Measurements from ENCODE around the gene ZNF593.

The ZNF593 gene

DNA sequence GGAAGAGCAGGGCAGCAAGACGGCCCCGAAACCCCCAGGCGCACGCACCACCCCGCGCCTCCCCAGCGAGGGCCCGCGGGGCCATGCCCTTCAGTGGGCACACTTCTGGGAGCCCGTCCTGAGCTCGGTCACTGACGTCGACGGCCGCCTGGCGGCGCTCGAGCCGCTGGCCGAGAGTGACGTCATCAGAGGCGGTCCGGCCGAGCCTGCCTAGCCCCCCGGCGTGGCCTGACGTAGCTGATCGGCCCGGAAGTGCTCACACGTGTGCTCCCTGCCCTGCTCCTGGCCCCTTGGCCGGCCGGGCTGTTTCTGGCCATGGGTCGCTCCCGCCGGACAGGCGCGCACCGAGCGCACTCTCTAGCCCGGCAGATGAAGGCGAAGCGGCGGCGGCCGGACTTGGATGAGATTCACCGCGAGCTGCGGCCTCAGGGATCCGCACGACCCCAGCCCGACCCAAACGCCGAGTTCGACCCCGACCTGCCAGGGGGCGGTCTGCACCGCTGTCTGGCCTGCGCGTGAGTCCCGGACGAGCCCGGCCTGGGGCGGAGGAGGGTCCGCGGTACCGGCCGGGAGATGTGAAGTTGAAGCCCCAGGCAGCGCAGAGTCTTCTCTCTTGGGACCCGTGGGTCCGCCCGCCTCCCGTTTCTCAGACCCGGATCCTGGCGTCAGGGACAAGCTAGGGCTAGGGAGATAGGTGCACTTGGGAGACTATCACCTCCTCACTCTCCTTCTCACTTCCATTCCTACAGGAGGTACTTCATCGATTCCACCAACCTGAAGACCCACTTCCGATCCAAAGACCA lies at the start of gene ZNF593:
ZNF593 (plus strand) TSS at position 240 of the 803 bp plus-strand sequence; CDS start at position 316, 76 bp downstream.
- DNase-seq (ENCODE audit: insufficient read length, low spot score) = peak; percentile 96
- peak; percentile 62 for TF ChIP-seq POLR2A (IDR thresholded peaks at IDR 0.05; ENCODE audit: low read depth, low read length)
- peak; percentile 68 for FAIRE-seq

GRCh38 chr1:26121854-26122773 lies 47.6 kb upstream of the ZNF593 start:
- peak; percentile 80 for FAIRE-seq
- TF ChIP-seq POLR2A (IDR thresholded peaks at IDR 0.05; ENCODE audit: low read depth, low read length) = no peak
- DNase-seq (ENCODE audit: insufficient read length, low spot score) = no peak

DNA sequence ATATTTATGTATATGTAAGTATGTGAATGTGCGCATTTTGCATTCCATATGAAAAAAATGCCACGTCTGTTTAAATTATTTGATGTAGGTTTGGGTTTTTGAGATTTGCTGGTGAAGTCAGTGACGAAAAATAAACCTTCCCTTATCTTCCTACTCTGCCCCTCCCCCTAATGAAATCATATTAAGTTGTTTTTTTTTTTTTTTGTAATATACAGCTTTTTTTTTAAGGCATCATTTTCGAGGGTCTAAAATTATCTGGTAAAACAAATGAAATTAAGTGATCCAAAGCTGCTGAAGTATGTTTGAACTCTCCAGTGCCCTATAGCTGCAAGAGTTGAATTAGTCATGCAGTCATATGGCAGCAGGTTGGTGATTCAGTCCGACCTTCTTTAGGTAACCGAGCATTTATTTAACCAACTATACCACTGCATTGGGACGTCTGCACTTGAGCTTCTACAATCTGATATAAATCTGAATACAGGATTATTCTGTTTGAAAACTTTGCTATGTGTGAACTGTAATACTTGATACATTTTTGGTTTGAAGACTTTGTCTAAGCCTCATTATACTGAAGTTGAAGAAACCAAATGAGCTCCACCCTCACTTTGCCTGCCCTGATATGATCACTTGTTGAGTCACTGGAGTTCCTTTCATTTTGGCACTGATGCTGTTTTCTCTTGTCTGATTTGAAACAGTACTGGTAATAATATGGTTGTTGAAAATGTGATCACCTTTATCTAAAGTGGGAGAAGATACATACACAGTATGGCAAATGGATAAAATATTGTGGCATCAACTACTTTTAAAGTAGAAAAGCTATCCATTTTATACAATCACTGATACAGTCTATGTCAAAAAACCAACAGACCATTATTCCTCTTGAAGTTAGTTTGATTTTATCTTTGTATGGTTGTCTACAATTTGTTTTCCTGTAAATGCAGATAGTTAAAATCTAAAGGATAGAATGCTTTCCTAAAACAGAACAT lies 46.4 kb upstream of the ZNF593 start:
- DNase-seq (ENCODE audit: insufficient read length, low spot score) (no peak), FAIRE-seq (peak; percentile 80)
- TF ChIP-seq POLR2A (IDR thresholded peaks at IDR 0.05; ENCODE audit: low read depth, low read length) = no peak

GRCh38 chr1:26124418-26125331 lies 45.0 kb upstream of the ZNF593 start:
- TF ChIP-seq POLR2A (IDR thresholded peaks at IDR 0.05; ENCODE audit: low read depth, low read length) = no peak
- DNase-seq (ENCODE audit: insufficient read length, low spot score) (no peak), FAIRE-seq (no peak)

- FAIRE-seq (no peak), DNase-seq (ENCODE audit: insufficient read length, low spot score) (no peak)
- no peak for TF ChIP-seq POLR2A (IDR thresholded peaks at IDR 0.05; ENCODE audit: low read depth, low read length)
Measured at GRCh38 chr1:26125382-26125781, 44.3 kb upstream of the ZNF593 start.

DNA sequence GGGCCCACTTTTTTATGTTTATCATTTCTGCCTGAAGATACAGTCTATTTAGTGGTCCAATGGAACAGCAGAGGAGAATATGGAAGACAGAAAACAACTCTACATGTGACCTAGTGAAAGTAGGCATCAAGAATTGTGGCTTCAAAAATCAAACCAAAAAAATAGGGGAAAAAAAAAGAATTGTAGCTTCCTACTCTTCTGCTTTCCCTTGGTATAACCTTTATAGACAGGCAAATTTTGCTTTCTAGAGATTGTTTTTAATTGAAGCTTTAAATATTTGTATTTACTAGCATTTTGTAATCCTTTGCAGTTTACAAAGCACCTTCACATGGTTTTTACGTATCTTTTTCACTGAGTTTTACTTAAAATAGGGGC lies 43.8 kb upstream of the ZNF593 start:
- no peak for FAIRE-seq
- no peak for TF ChIP-seq POLR2A (IDR thresholded peaks at IDR 0.05; ENCODE audit: low read depth, low read length)
- DNase-seq (ENCODE audit: insufficient read length, low spot score) = no peak

DNA sequence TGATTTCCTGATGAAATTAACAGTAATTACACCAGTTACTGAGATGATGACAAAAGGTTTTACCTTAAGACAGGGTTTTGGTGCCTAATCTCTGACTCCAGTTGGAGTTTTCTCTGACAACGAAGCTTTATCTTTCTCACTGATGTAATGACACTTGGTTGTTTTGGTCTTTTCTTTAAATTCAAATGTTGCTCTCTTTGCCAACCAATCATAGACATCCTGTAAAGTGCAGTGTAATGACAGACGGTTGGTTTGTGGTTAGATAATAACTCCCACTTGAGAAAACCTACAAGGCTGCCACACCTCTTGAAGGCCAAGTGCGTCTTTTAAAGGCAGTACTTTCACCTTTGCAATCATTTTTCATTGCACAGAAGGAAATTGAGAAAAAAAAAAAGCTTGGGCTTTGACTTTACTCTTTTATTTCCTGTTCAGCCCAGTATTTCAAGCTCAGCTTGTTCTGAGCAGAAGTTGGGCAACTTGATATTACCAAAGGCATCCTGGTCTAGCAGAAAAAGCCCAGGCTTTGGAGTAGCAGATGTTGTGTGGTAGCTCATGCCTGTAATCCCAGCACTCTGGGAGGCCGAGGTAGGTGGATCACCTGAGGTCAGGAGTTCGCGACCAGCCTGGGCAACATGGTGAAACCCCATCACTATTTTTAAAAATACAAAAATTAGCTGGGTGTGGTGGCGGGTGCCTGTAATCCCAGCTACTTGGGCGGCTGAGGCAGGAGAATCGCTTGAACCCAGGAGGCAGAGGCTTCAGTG lies 43.2 kb upstream of the ZNF593 start:
- DNase-seq (ENCODE audit: insufficient read length, low spot score) (peak; percentile 30), FAIRE-seq (peak; percentile 94)
- TF ChIP-seq POLR2A (IDR thresholded peaks at IDR 0.05; ENCODE audit: low read depth, low read length) = no peak

GRCh38 chr1:26127235-26128163 lies 42.2 kb upstream of the ZNF593 start:
- no peak for FAIRE-seq
- DNase-seq (ENCODE audit: insufficient read length, low spot score) = no peak

GRCh38 chr1:26129778-26130177 lies 39.9 kb upstream of the ZNF593 start:
- FAIRE-seq = no peak
- TF ChIP-seq POLR2A (IDR thresholded peaks at IDR 0.05; ENCODE audit: low read depth, low read length) = no peak
- DNase-seq (ENCODE audit: insufficient read length, low spot score) = no peak

More at GRCh38 chr1:26127235-26128163, 42.2 kb upstream of the ZNF593 start:
- TF ChIP-seq POLR2A (IDR thresholded peaks at IDR 0.05; ENCODE audit: low read depth, low read length) = no peak

GRCh38 chr1:26130695-26131094 lies 39.0 kb upstream of the ZNF593 start:
- no peak for FAIRE-seq
- no peak for DNase-seq (ENCODE audit: insufficient read length, low spot score)
- no peak for TF ChIP-seq POLR2A (IDR thresholded peaks at IDR 0.05; ENCODE audit: low read depth, low read length)
